GM23338 (cell line): ENCODE results near the gene CHN2. TPM values are rescaled to one million over a fixed set of nuclear protein-coding genes. Genes with fewer than 3 reads are reported as not detected.

ENCODE experiments used
- ATAC-seq: fragments of 200-7000 bp; cut with Tn5 transposase; 3 replicates; pipeline ENCODE4 v1.9.1; 2020
- DNase-seq: peaks from one replicate; pipeline ENCODE4 v3.0.0-alpha.2; 2015; ENCODE audit warnings: low spot score
- H2AFZ ChIP-seq: fragments of 200-600 bp; sonication (generic); 2 replicates; pipeline ENCODE4 v1.8.0; 2016; ENCODE audit warnings: antibody characterized with exemption, mild to moderate bottlenecking, moderate library complexity
- H3F3A ChIP-seq: fragments of 200-600 bp; sonication (generic); replicated peaks from 2 replicates; pipeline ENCODE4 v1.8.0; 2017; ENCODE audit warnings: antibody characterized with exemption, mixed run types, low read depth
- H3K27ac ChIP-seq: fragments of 200-600 bp; sonication (generic); 2 replicates; pipeline ENCODE4 v1.6.1; 2016; ENCODE audit warnings: low read depth
- H3K27me3 ChIP-seq: fragments of 200-600 bp; sonication (generic); 2 replicates; pipeline ENCODE4 v1.8.0; 2016; ENCODE audit warnings: mild to moderate bottlenecking, mixed run types, moderate library complexity; ENCODE audit not compliant: insufficient read depth
- H3K36me3 ChIP-seq: fragments of 200-600 bp; sonication (generic); 2 replicates; pipeline ENCODE4 v1.8.0; 2016; ENCODE audit warnings: mild to moderate bottlenecking; ENCODE audit not compliant: insufficient read depth
- H3K4me1 ChIP-seq: fragments of 200-600 bp; sonication (generic); 2 replicates; pipeline ENCODE4 v1.8.0; 2016; ENCODE audit warnings: mild to moderate bottlenecking, moderate library complexity; ENCODE audit not compliant: insufficient read depth
- H3K4me2 ChIP-seq: fragments of 200-600 bp; sonication (generic); 2 replicates; pipeline ENCODE4 v1.7.1; 2017; ENCODE audit warnings: mixed run types
- H3K4me3 ChIP-seq: fragments of 200-600 bp; sonication (generic); 2 replicates; pipeline ENCODE4 v1.6.1; 2016; ENCODE audit warnings: mixed run types
- H3K79me2 ChIP-seq: fragments of 200-600 bp; sonication (generic); replicated peaks from 2 replicates; pipeline ENCODE4 v1.8.0; 2017; ENCODE audit warnings: mild to moderate bottlenecking; ENCODE audit not compliant: insufficient read depth
- H3K9me2 ChIP-seq: fragments of 200-600 bp; sonication (generic); 2 replicates; pipeline ENCODE4 v1.8.0; 2017; ENCODE audit not compliant: insufficient read depth
- H4K20me1 ChIP-seq: fragments of 200-600 bp; sonication (generic); replicated peaks from 2 replicates; pipeline ENCODE4 v1.8.0; 2017; ENCODE audit warnings: mild to moderate bottlenecking; ENCODE audit not compliant: insufficient read depth
- H3K27ac Mint-ChIP-seq: 2 replicates; pipeline ENCODE4 v1.8.0; 2020; ENCODE audit warnings: inconsistent platforms, mild to moderate bottlenecking, moderate library complexity, mixed read lengths
- H3K27me3 Mint-ChIP-seq: 3 replicates; pipeline ENCODE4 v1.8.0; 2022; ENCODE audit warnings: low read depth, mild to moderate bottlenecking, moderate library complexity, mixed read lengths, inconsistent platforms; ENCODE audit not compliant: insufficient read depth, poor library complexity
- H3K36me3 Mint-ChIP-seq: 3 replicates; pipeline ENCODE4 v1.8.0; 2021; ENCODE audit warnings: low read depth, mild to moderate bottlenecking, inconsistent platforms, moderate library complexity, mixed read lengths
- H3K4me1 Mint-ChIP-seq: 3 replicates; pipeline ENCODE4 v1.8.0; 2020; ENCODE audit warnings: mild to moderate bottlenecking, inconsistent platforms, mixed read lengths
- H3K4me3 Mint-ChIP-seq: 3 replicates; pipeline ENCODE4 v1.8.0; 2021; ENCODE audit warnings: moderate library complexity, mild to moderate bottlenecking, inconsistent platforms, mixed read lengths
- H3K9me3 Mint-ChIP-seq: 3 replicates; pipeline ENCODE4 v1.8.0; 2020; ENCODE audit warnings: moderate library complexity, mild to moderate bottlenecking, inconsistent platforms, mixed read lengths
- CREB1 ChIP-seq: fragments of 250-450 bp; sonication (Bioruptor Pico); IDR thresholded peaks from 2 replicates; pipeline ENCODE4 v1.5.0; 2020; ENCODE audit warnings: low read depth, mild to moderate bottlenecking, moderate library complexity
- CTCF ChIP-seq, 2 experiments: fragments of 200-600 bp in 1 of 2; sonication (generic) in 1 of 2; conservative IDR thresholded peaks; 2 replicates each; pipeline versions ENCODE4 v1.5.1 to v1.6.1; 2016 to 2017; ENCODE audit warnings: antibody characterized with exemption in 2 of 2, low read depth in 2 of 2, mild to moderate bottlenecking in 2 of 2, moderate library complexity in 1 of 2
- ETS1 ChIP-seq: IDR thresholded peaks from 2 replicates; pipeline ENCODE4 v1.6.1; 2016; ENCODE audit warnings: antibody characterized with exemption
- EZH2 ChIP-seq: fragments of 200-600 bp; sonication (generic); IDR thresholded peaks from one replicate; pipeline ENCODE4 v1.8.0; 2017; ENCODE audit warnings: antibody characterized with exemption, mild to moderate bottlenecking, low read depth; ENCODE audit not compliant: unreplicated experiment
- POLR2AphosphoS5 ChIP-seq: IDR thresholded peaks from 2 replicates; pipeline ENCODE4 v1.6.1; 2016; ENCODE audit warnings: antibody characterized with exemption, low read depth
- STAT1 ChIP-seq: IDR thresholded peaks from one replicate; pipeline ENCODE4 v1.6.1; 2016; ENCODE audit warnings: antibody characterized with exemption; ENCODE audit not compliant: unreplicated experiment
- ZNF114 ChIP-seq: fragments of 250-450 bp; sonication (Bioruptor Pico); IDR thresholded peaks from 2 replicates; pipeline ENCODE4 v1.5.0; 2020; ENCODE audit warnings: mild to moderate bottlenecking, moderate library complexity
- ZNF331 ChIP-seq: fragments of 250-450 bp; sonication (Bioruptor Pico); IDR thresholded peaks from 2 replicates; pipeline ENCODE4 v1.5.0; 2020; ENCODE audit warnings: low read depth, mild to moderate bottlenecking, moderate library complexity
- polyA plus RNA-seq: library from polyadenylated mRNA; unstranded; fragments of >200 nt; fragmentation: Nextera tagmentation; extraction: Ambion mirVana; gene quantifications from 2 replicates; pipeline ENCODE4 v1.2.1, GENCODE V29; 2016
- total RNA-seq: library from RNA; depleted of rRNA; stranded (reverse); fragments of >200 nt; shearing (Covaris generic); gene quantifications from 2 replicates; pipeline ENCODE4 v1.2.3, GENCODE V29; 2014

CHN2 gene
- total and polyA plus RNA-seq, 2 experiments from 2014 or later: 6.1 to 7.5 TPM

- Histone ChIP-seq H3K9me2 (no peaks in the 10 kb centered on the region), H3K79me2 (no peaks in the 10 kb centered on the region), H2AFZ (no peak overlapping the region), H3K4me2 (no peak overlapping the region), H3K4me1 (no peaks in the 10 kb centered on the region), H3K27ac (no peak overlapping the region), H4K20me1 (no peaks in the 10 kb centered on the region), H3K27me3 (no peaks in the 10 kb centered on the region), H3K36me3 (no peaks in the 10 kb centered on the region), H3K4me3 (no peak overlapping the region), H3F3A (no peaks in the 10 kb centered on the region)
- DNase-seq: peak; percentile 29
- Mint-ChIP-seq H3K9me3 (no peaks in the 10 kb centered on the region), H3K4me1 (0 out of 3 replicates have a peak, but pooled peaks cover 5% of the 10 kb centered on the region), H3K36me3 (no peaks in the 10 kb centered on the region), H3K4me3 (no peak overlapping the region), H3K27ac (no peak overlapping the region), H3K27me3 (no peaks in the 10 kb centered on the region)
- ATAC-seq: peak; percentile 63
- TF ChIP-seq POLR2AphosphoS5: no peak
- TF ChIP-seq CTCF (conservative IDR thresholded peaks at IDR 0.05; ENCODE audit: low read depth in 2 of 2): no peak
- TF ChIP-seq EZH2: no peak
- no peak for TF ChIP-seq CREB1 (CRISPR knock-in tag)
- TF ChIP-seq ETS1: no peak
- no peak for TF ChIP-seq ZNF114
Observed at GRCh38 chr7:29416938-29417305, 222.3 kb downstream of the CHN2 start.

- H3K36me3 ChIP-seq: no peaks in the 10 kb centered on the region
- H3K4me1 ChIP-seq: no peaks in the 10 kb centered on the region
- no peaks in the 10 kb centered on the region for H3K9me2 ChIP-seq
- H3K4me1 Mint-ChIP-seq: peaks cover 10% of the 10 kb centered on the region; the same call in 1 of the 3 replicates
- no peaks in the 10 kb centered on the region for H3K27me3 ChIP-seq
- H3K4me2 ChIP-seq: no peak overlapping the region
- H3K79me2 ChIP-seq: no peaks in the 10 kb centered on the region
- H3K27ac Mint-ChIP-seq: no peak overlapping the region
- no peak overlapping the region for H3K4me3 ChIP-seq
- no peaks in the 10 kb centered on the region for H3K9me3 Mint-ChIP-seq
- no peak for ATAC-seq
- no peaks in the 10 kb centered on the region for H4K20me1 ChIP-seq
- H2AFZ ChIP-seq: no peak overlapping the region
- H3K27me3 Mint-ChIP-seq: no peaks in the 10 kb centered on the region
- H3K27ac ChIP-seq: no peak overlapping the region
- no peak for TF ChIP-seq STAT1
- no peak for TF ChIP-seq POLR2AphosphoS5
- TF ChIP-seq ZNF331 (CRISPR knock-in tag): no peak
- no peak for TF ChIP-seq ZNF114
- TF ChIP-seq EZH2: no peak
- TF ChIP-seq ETS1: no peak
- no peaks in the 10 kb centered on the region for H3F3A ChIP-seq
- H3K36me3 Mint-ChIP-seq: no peaks in the 10 kb centered on the region
- H3K4me3 Mint-ChIP-seq: no peak overlapping the region
- DNase-seq: no peak
Observed at GRCh38 chr7:29418056-29418455, 223.5 kb downstream of the CHN2 start.
